ENCODE measurements around the gene PXK.

PXK gene

GRCh38 chr3:58384381-58385090 lies 51.8 kb downstream of the PXK start:
- no peak for FAIRE-seq

- no peak for FAIRE-seq
Observed at GRCh38 chr3:58386626-58387365, 54.1 kb downstream of the PXK start.

- no peak for FAIRE-seq
Observed at GRCh38 chr3:58387650-58388546, 55.2 kb downstream of the PXK start.

GRCh38 chr3:58388550-58389091 lies 55.9 kb downstream of the PXK start:
- no peak for FAIRE-seq

- FAIRE-seq: no peak
Observed at GRCh38 chr3:58391156-58391865, 58.6 kb downstream of the PXK start.

GRCh38 chr3:58392181-58392580 lies 59.5 kb downstream of the PXK start:
- FAIRE-seq: no peak

GRCh38 chr3:58394339-58394738 lies 61.6 kb downstream of the PXK start:
- FAIRE-seq: no peak

- FAIRE-seq: no peak
Observed at GRCh38 chr3:58398669-58399333, 66.1 kb downstream of the PXK start.

- FAIRE-seq: peak; percentile 27
Observed at GRCh38 chr3:58403513-58404109, 70.9 kb downstream of the PXK start.

GRCh38 chr3:58404396-58404795 lies 71.7 kb downstream of the PXK start:
- no peak for FAIRE-seq

- no peak for FAIRE-seq
Observed at GRCh38 chr3:58408906-58409305, 76.2 kb downstream of the PXK start.

- FAIRE-seq: no peak
Observed at GRCh38 chr3:58409663-58410062, 77.0 kb downstream of the PXK start.

GRCh38 chr3:58411036-58411435 lies 78.3 kb downstream of the PXK start:
- FAIRE-seq: no peak

GRCh38 chr3:58411851-58412830 lies 79.4 kb downstream of the PXK start:
- FAIRE-seq: no peak

GRCh38 chr3:58414538-58415197 lies 82.0 kb downstream of the PXK start:
- peak; percentile 82 for FAIRE-seq

GRCh38 chr3:58416191-58416590 lies 83.5 kb downstream of the PXK start:
- peak; percentile 87 for FAIRE-seq

- no peak for FAIRE-seq
Observed at GRCh38 chr3:58417075-58417474, 84.4 kb downstream of the PXK start.

GRCh38 chr3:58418227-58418626 lies 85.5 kb downstream of the PXK start:
- FAIRE-seq: no peak

GRCh38 chr3:58419780-58420507 lies 87.3 kb downstream of the PXK start:
- no peak for FAIRE-seq
